Fibroblast of skin of left biceps (primary cell): ENCODE data around the gene TRNP1.

Experiments used
- DNase-seq, 2 experiments: peaks; one replicate each; pipeline ENCODE4 v3.0.0-alpha.2; 2013; ENCODE audit warnings: low read depth in 2 of 2

Gene TRNP1

DNA sequence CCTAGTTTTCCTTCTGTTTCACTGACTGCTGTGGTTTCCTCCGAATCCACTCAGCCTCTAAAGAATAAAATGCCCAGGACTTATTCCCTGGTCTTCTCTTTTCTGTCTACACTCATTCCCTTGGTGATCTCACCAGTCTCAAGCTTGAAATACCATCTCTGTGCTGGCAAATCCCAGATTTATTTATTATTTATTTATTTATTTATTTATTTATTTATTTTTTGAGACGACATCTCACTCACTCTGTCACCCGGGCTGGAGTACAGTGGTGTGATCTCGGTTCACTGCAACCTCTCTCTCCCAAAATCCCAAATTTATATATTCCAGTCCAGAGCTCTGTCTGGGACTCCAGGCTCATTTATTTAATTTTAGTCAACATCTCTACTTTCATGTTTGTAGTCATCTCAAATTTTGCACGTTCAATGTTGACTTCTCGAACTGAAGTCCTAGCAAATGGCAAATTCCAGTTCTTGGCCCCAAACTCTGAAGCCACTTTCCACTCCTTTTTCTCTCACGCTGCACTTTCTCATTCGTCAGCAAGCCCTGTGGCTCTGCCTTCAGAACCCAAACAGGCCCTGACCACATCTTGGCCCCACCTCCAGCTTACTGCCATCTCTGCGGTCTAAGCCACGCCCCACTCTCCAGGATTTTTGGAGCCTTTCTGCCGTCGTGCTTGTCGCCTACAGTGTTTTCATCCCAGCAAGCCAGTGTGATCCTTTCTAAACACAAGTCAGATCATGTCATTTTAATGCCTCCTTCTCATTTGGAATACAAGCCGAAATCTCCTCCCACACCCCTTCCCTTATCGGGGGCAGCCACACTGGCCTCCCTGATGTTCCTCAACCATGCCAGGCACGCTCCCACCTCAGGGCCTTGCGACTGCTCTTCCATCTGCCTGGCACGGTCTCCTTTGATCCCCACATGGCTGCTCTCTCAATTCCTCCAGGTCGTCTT is 33.4 kb downstream of the TRNP1 start:
- peak in 1 of 2 experiments; percentile 31 for DNase-seq

DNA sequence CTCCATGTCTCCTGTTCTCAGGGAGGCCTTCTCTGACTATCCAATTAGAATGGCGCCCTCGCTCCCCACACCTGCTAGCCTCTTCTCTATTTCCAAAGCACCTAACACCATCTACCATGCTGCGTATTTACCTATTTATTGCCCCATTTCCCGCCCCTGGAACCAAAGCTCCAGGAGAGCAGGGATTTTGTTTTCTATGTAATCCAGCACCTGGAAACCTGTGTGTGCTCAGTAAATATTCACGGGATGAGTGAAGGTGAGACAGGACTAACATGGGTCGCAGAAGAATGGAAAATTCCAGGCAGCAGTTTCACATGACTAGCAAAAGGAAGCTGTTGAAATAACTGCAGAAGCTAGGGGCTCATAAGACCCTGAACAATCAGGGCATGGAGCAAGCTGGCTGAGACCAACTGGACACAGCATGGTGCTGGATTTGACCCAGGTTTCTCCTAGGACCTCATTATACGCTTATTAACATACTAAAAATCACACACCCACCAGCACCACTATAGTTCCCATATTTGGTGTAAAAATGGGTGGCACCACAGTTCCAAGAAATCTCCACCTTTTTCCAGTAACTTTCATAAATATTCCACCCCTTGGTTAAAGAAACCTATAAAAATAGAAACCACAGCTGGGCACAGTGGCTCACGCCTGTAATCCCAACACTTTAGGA is 34.2 kb downstream of the TRNP1 start:
- DNase-seq = no peak

DNA sequence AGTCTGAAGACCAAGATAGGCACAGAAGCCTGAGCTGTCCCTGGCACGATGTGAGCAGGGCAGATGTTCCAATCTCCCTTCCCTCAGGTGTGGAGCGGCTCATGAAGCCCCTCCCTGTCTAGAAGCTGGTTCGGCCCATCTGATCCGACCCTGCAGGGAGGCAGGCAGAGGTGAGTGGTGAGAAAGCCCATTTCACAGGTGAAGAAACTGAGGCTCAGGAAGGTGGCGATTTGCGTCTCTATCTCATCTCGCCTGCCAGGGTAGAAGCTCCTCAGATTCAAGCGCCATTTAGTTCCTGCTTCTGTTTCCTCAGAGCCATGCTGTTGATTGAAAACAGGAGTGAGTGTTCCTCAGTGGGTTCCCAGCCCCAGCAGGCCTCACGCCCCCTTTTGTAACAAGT is 36.0 kb downstream of the TRNP1 start:
- no peak for DNase-seq

DNA sequence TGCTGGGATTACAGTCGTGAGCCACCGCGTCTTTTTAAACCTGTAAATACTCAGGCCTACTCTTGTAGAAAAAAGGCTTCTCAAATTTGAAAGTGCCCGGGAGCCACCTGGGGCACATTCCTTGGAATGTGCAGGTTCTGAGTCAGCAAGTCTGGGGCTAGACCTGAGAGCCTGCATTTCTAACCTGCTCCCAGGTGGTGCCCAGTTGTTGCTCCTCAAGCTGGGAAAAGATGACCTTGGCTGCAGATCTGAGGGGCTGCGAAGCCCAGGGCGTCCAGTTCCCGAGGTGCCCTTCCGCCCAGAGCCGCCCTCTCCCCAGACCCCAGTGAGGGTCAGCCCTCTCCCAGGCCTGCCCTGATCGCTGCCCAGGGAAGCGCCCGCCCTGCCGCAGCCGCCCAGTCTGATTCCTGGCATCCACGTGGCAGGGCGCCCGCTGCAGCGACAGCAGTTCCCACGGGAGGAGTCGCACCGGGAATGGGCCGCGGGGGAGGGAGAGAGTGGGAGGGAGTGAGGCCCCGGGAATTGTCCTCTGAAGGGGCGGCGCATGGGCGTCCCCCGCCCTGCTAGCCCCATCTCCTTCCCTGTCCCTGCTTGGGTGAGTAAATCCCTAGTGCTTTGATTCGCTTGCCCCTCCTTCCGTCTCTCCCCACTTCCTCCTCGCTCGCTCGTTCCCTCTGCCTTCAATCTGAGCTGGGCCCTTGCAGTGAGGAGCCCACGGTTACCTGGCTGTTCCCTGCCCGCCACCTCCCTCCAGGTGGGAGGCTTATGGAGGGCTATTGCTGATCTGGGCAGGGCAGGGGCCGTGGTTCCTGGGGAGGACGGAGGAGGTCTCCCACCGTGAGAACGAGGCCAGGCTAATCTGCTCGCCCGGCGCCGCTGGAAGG is 38.0 kb downstream of the TRNP1 start:
- DNase-seq = peak in 1 of 2 experiments; percentile 29

- DNase-seq = no peak
Observed at GRCh38 chr1:27032119-27032461, 38.6 kb downstream of the TRNP1 start.

GRCh38 chr1:27033043-27033746 is 39.7 kb downstream of the TRNP1 start:
- no peak for DNase-seq

DNA sequence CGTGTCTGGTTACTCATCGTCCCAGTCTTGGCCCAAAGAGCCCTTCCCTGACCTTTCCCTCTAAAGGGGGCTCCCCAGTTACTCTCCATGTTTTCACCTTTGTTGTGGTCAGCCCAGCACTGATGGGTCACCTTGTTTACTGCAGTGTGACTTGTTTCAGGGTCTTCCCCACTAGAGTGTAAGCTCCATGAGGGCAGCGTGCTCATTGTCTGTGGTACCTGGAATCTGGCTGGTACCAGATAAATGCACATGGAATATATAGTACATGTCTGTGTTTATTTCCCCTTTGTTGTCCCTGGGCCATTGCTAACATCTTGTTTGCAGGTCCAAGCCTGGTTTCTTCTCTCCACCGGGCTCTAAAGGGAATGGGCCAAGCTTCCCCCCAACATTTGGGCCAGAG is 41.9 kb downstream of the TRNP1 start:
- no peak for DNase-seq

GRCh38 chr1:27036718-27037117 is 43.2 kb downstream of the TRNP1 start:
- no peak for DNase-seq

DNA sequence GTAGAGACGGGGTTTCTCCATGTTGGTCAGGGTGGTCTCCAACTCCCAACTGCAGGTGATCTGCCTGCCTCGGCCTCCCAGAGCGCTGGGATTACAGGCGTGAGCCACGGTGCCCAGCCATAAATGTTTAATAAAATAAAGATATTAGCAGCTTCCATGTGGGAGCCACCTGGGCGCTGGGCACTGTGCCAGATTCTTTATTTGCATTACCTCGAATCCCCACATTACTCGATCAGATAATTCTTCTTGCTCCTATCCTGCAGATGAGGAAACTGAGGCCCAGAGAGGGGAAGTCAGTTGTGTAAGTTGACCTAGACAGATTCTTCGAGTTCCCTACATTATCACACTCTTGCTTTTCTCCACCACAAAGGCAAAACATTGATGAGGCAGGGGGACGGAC is 44.0 kb downstream of the TRNP1 start:
- no peak for DNase-seq

DNA sequence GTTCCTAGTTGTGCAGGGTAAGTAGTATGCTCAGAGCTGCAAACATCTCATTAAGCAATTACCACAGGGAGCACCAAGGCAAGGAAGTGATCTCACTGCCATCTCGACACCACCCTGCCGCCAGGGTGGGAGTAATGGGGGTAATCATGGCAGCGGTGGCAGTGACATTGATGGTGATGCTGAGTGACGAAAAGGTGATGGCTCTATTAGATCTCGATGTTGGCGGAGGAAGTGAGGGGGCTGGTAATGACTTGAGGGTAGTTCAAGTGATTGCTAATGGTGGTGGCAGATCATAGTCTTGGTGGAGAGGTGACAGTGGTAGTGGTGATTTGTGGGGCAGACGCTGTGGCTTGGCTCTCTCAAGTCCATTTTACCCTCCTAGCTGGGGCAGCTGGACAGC is 44.5 kb downstream of the TRNP1 start:
- DNase-seq = no peak

- no peak for DNase-seq
Observed at GRCh38 chr1:27042670-27043069, 49.2 kb downstream of the TRNP1 start.

DNA sequence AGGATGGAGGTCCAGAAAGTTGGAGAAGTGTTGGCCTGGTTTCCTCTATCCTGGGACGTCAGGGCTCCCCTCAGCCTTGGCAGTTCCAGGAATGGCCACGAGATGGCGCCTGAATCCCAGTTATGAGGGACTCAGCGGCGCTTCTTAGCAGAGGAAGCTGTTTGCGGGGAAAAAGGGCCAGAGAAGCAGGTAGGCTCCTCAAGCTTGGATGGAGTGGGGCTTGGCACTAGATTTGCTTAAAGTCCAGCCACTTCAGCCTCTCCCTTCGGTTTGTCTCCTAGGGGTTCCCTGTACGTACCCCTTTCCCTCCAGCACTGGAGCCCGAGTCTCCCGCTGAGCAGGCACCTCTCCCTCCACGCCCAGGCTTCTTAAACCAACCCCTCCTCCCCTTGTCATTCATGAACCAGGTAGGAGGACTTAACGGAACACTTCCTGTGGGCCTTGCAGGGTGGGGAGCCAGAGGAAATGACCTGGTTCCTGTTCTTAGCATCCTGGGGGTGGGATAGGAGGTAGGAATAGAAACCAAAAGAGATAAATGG is 51.2 kb downstream of the TRNP1 start:
- DNase-seq = peak in 1 of 2 experiments; percentile 31

DNA sequence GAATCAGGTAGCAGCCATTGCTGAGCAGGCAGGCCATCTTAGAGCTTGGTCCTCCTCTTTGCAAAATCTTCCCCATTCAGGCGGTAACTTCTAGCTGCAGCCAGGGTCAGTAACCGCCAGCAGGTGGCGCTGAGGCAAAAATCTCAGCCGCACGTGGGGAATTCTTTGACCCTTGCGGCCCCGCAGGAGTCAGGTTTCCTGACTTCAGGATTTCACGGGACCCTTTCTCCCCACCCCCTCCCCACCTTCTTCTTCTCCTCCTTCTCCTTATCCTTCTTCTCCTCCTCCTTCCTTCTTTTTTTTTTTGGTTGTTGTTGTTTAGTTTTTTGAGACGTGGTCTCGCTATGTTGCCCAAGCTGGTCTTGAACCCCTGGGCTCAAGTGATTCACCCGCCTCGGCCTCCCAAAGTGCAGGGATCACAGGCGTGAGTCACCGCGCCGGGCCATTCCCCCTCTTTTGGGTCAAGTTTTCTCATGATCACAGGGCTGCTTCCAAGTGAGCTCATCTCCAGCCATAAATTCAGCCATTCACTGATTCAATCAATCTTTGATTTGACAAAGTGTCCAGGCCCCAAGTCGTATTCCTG is 52.6 kb downstream of the TRNP1 start:
- DNase-seq = no peak

DNA sequence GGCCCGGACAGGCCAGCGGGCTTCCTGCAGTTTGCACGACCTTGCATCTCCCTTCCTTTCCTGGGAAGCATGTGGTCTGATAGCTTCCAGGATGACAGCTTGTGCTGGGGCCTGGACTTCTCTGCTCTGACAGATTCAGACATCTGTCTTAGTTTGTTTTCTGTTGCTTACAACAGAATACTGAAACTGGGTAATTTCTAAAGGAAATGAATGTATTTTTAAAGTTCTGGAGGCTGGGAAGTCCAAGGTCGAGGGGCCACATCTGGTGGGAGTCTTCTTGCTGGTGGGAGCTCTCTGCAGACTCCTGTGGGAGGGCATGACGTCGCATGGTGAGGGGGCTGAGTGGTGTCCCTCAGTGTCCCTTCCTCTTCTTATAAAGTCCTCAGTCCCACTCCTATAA is 54.4 kb downstream of the TRNP1 start:
- no peak for DNase-seq

- no peak for DNase-seq
Observed at GRCh38 chr1:27049100-27049499, 55.6 kb downstream of the TRNP1 start.

- no peak for DNase-seq
Observed at GRCh38 chr1:27049607-27050006, 56.1 kb downstream of the TRNP1 start.
